PC-9 (cell line): Measurements from ENCODE around the gene MSH6. TPM values are rescaled to one million over a fixed set of nuclear protein-coding genes. Genes with fewer than 3 reads are reported as not detected.
A peak's percentile ranks its signal among the peaks of the same experiment; 100 is the strongest.

Experiments
- Bru-seq: library from RNA; stranded (reverse); fragments of 400-500 nt; gene quantifications from one replicate; lab custom pipeline; 2021; lab: Mats Ljungman, UMichigan
- BruChase-seq, 2 experiments: library from RNA; stranded (reverse); fragments of 400-500 nt; gene quantifications; one replicate each; lab custom pipeline; 2021; lab: Mats Ljungman, UMichigan
- BruUV-seq: library from RNA; stranded (reverse); fragments of 400-500 nt; replicated peaks from 2 replicates; lab custom pipeline; 2021; lab: Mats Ljungman, UMichigan
- CTCF ChIA-PET: fragments of 300-600 bp; sonication (Branson Sonifier 250); formaldehyde crosslinking; loops from one replicate; lab custom pipeline; 2022; ENCODE audit warnings: antibody characterized with exemption; lab: Charles Lee
- POLR2A ChIA-PET: fragments of 300-600 bp; sonication (Branson Sonifier 250); formaldehyde crosslinking; loops from one replicate; lab custom pipeline; 2022; ENCODE audit warnings: antibody characterized with exemption; ENCODE audit not compliant: unreplicated experiment; lab: Charles Lee
- DNase-seq, 2 experiments: peaks; one replicate each; pipeline versions ENCODE4 v3.0.0 to v3.0.0-alpha.2; 2015 to 2022; ENCODE audit warnings: mixed read lengths in 1 of 2
- H2AFZ ChIP-seq: fragments of 200-600 bp; sonication (generic); 2 replicates; pipeline ENCODE4 v1.8.1; 2017; ENCODE audit warnings: antibody characterized with exemption
- H3F3A ChIP-seq: fragments of 200-600 bp; sonication (generic); 2 replicates; pipeline ENCODE4 v1.8.1; 2017; ENCODE audit warnings: antibody characterized with exemption, mild to moderate bottlenecking, low read depth; ENCODE audit not compliant: insufficient read depth
- H3K27ac ChIP-seq: fragments of 200-600 bp; sonication (generic); 2 replicates; pipeline ENCODE4 v1.6.1; 2016; ENCODE audit warnings: mixed run types
- H3K27me3 ChIP-seq: fragments of 200-600 bp; sonication (generic); 2 replicates; pipeline ENCODE4 v1.6.1; 2016; ENCODE audit warnings: low read depth, mixed run types; ENCODE audit not compliant: insufficient read depth
- H3K36me3 ChIP-seq: fragments of 200-600 bp; sonication (generic); 2 replicates; pipeline ENCODE4 v1.6.1; 2016; ENCODE audit warnings: low read depth, mixed run types
- H3K4me1 ChIP-seq: fragments of 200-600 bp; sonication (generic); replicated peaks from 2 replicates; pipeline ENCODE4 v1.6.1; 2016; ENCODE audit warnings: mixed run types; ENCODE audit not compliant: insufficient read depth
- H3K4me2 ChIP-seq: fragments of 200-600 bp; sonication (generic); 2 replicates; pipeline ENCODE4 v1.6.1; 2017; ENCODE audit warnings: mixed run types
- H3K4me3 ChIP-seq: fragments of 200-600 bp; sonication (generic); 2 replicates; pipeline ENCODE4 v1.6.1; 2016; ENCODE audit warnings: mixed run types
- H3K79me2 ChIP-seq: fragments of 200-600 bp; sonication (generic); 2 replicates; pipeline ENCODE4 v1.6.1; 2017; ENCODE audit warnings: low read depth, mixed run types
- H3K9me2 ChIP-seq: fragments of 200-600 bp; sonication (generic); 2 replicates; pipeline ENCODE4 v1.8.1; 2017; ENCODE audit warnings: mild to moderate bottlenecking; ENCODE audit not compliant: insufficient read depth
- H3K9me3 ChIP-seq: fragments of 200-600 bp; sonication (generic); 2 replicates; pipeline ENCODE4 v1.8.1; 2016; ENCODE audit warnings: low read depth; ENCODE audit not compliant: insufficient read depth
- H4K20me1 ChIP-seq: fragments of 200-600 bp; sonication (generic); 2 replicates; pipeline ENCODE4 v1.8.1; 2017; ENCODE audit not compliant: insufficient read depth
- CTCF ChIP-seq: fragments of 200-600 bp; sonication (generic); conservative IDR thresholded peaks from 2 replicates; pipeline ENCODE4 v1.6.1; 2017; ENCODE audit warnings: mixed run types, antibody characterized with exemption, mild to moderate bottlenecking, moderate library complexity
- EZH2 ChIP-seq: fragments of 200-600 bp; sonication (generic); IDR thresholded peaks from 2 replicates; pipeline ENCODE4 v1.8.0; 2017; ENCODE audit warnings: antibody characterized with exemption, low read depth
- intact Hi-C: fragments of 100-400 bp; cut with micrococcal nuclease; formaldehyde crosslinking; loops from one replicate; pipeline ENCODE4 v1.10.0; 2022; ENCODE audit not compliant: unreplicated experiment
- long read RNA-seq: library from polyadenylated mRNA; stranded (forward); transcript quantifications from one replicate; pipeline ENCODE4 v2.0.0, GENCODE V29; 2022
- total RNA-seq: library from RNA; stranded (reverse); gene quantifications from 2 replicates; pipeline ENCODE4 v1.2.3, GENCODE V29; 2021

The MSH6 gene, protein sequence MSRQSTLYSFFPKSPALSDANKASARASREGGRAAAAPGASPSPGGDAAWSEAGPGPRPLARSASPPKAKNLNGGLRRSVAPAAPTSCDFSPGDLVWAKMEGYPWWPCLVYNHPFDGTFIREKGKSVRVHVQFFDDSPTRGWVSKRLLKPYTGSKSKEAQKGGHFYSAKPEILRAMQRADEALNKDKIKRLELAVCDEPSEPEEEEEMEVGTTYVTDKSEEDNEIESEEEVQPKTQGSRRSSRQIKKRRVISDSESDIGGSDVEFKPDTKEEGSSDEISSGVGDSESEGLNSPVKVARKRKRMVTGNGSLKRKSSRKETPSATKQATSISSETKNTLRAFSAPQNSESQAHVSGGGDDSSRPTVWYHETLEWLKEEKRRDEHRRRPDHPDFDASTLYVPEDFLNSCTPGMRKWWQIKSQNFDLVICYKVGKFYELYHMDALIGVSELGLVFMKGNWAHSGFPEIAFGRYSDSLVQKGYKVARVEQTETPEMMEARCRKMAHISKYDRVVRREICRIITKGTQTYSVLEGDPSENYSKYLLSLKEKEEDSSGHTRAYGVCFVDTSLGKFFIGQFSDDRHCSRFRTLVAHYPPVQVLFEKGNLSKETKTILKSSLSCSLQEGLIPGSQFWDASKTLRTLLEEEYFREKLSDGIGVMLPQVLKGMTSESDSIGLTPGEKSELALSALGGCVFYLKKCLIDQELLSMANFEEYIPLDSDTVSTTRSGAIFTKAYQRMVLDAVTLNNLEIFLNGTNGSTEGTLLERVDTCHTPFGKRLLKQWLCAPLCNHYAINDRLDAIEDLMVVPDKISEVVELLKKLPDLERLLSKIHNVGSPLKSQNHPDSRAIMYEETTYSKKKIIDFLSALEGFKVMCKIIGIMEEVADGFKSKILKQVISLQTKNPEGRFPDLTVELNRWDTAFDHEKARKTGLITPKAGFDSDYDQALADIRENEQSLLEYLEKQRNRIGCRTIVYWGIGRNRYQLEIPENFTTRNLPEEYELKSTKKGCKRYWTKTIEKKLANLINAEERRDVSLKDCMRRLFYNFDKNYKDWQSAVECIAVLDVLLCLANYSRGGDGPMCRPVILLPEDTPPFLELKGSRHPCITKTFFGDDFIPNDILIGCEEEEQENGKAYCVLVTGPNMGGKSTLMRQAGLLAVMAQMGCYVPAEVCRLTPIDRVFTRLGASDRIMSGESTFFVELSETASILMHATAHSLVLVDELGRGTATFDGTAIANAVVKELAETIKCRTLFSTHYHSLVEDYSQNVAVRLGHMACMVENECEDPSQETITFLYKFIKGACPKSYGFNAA (N-terminal part only)
- total RNA-seq, result 105 and 123 TPM in 2 replicates
- percentile 96 among the genes with signal in this experiment for Bru-seq, nascent RNA
- BruChase-seq, experiment 1, labeled RNA remaining after a 2-hour chase, result percentile 94 among the genes with signal in this experiment
- BruChase-seq, experiment 2, labeled RNA remaining after a 6-hour chase, result percentile 96 among the genes with signal in this experiment
- long read RNA-seq, full-length matches to known transcripts, result 61 of 89 reads
- long read RNA-seq, partial matches to known transcripts, result 16 of 89 reads
- long read RNA-seq, other reads (novel, unspliced or antisense), result 12 of 89 reads

GRCh38 chr2:47782671-47783485 lies at the start of gene MSH6:
MSH6 (plus strand) TSS chr2:47783145; CDS start chr2:47783234, 89 bp downstream.
- Histone ChIP-seq H3K4me2 (peak within 1 kb of the TSS; percentile 84), H3K4me1 (peaks cover 18% of the 10 kb centered on the region), H3K4me3 (peak within 1 kb of the TSS; percentile 97), H3K9me2 (no peaks in the 10 kb centered on the region), H3K79me2 (peaks cover 40% of the 10 kb centered on the region), H2AFZ (peak within 1 kb of the TSS; percentile 100), H3K27ac (peak within 1 kb of the TSS; percentile 57), H3K9me3 (no peaks in the 10 kb centered on the region), H3F3A (peaks cover 22% of the 10 kb centered on the region), H3K36me3 (0 out of 2 replicates have a peak, but pooled peaks cover 6% of the 10 kb centered on the region), H3K27me3 (no peaks in the 10 kb centered on the region), H4K20me1 (peaks cover 40% of the 10 kb centered on the region)
- ChIA-PET CTCF (interaction anchor here (0.6 to 1.4 kb wide), 4 partner anchors 324 to 447 kb away, joined by 3 to 5 read pairs (median 4); partner anchors contain the start of gene MSH2), POLR2A (interaction anchor here (0.5 to 0.8 kb wide), 10 partner anchors 22 to 1666 kb away, joined by 3 to 16 read pairs (median 5); no protein-coding TSS in a partner anchor)
- TF ChIP-seq CTCF, result no peak
- no peak for TF ChIP-seq EZH2
- intact Hi-C loops, result loop anchor here (2.0 to 5.0 kb wide), 4 partner anchors 124 to 639 kb away; partner anchors contain the start of genes FBXO11 and MSH2
- DNase-seq, result peak; percentile 76 to 94
- BruUV-seq, result no TSS peak

DNA sequence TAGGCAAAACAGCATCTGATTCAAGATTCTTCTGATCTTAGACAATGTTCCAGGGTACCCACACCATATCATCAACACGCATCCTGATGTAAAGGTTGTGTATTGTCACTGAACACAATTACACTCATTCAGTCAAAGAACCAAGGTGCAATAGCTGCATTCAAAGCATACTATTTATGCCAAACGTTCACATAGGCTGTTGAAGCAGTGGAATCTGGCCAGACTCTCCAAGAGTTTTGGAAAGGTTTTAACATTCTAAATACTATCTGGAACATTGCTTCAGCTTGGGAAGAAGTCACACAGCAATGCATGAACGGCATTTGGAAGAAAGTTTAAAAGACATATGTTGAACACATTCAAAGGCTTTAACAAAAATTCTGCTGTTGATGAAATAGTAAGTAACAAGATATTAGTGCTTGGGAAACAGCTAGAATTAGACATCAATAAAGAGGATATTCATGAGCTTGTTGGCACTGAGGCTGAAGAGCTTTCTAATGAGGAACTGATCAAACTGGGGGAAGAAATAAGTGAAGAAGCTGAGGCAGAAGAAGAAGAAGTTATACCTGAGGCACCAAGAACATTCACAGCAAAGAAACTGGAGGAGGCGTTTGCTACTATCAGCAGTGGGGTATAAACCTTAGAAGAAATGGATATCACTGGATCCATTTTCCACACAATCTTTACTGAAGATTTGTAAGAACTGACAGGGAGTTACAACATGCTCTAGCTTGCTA lies 47.6 kb upstream of the MSH6 start:
- Histone ChIP-seq H3K4me1 (no peaks in the 10 kb centered on the region), H3K4me2 (no peak overlapping the region), H3K79me2 (no peaks in the 10 kb centered on the region), H3K9me3 (no peaks in the 10 kb centered on the region), H3K27ac (no peak overlapping the region), H4K20me1 (no peaks in the 10 kb centered on the region), H2AFZ (no peak overlapping the region), H3F3A (no peaks in the 10 kb centered on the region), H3K9me2 (no peaks in the 10 kb centered on the region), H3K4me3 (no peak overlapping the region), H3K27me3 (no peaks in the 10 kb centered on the region), H3K36me3 (no peaks in the 10 kb centered on the region)
- TF ChIP-seq EZH2, result no peak
- TF ChIP-seq CTCF, result no peak
- DNase-seq, result no peak
- BruUV-seq, result no TSS peak
- intact Hi-C loops, result no loop called here
- ChIA-PET POLR2A (no interaction called here), CTCF (interaction anchor here (0.6 kb wide), 1 partner anchor 131 kb away, joined by 8 read pairs; no protein-coding TSS in a partner anchor)
